ENCODE data around the gene MEGF10.

GRCh38 chr5:127294829-127295228, 4.2 kb downstream of the MEGF10 start:
- TF ChIP-seq CTCF (IDR thresholded peaks at IDR 0.05): no peak
- TF ChIP-seq POLR2AphosphoS5 (IDR thresholded peaks at IDR 0.05): no peak

All from gastroesophageal sphincter (tissue), 3 donors.